Stimulated activated CD4-positive, alpha-beta T cell treated with anti-CD3 and anti-CD28 coated beads, Interleukin-4, amount 100 ng/mL, for 4 hours (primary cell): ENCODE measurements around the gene ME3.

Experiments used
- DNase-seq, 2 experiments: peaks; one replicate each; pipeline ENCODE4 v3.0.0-alpha.2; 2020

Gene ME3

DNA sequence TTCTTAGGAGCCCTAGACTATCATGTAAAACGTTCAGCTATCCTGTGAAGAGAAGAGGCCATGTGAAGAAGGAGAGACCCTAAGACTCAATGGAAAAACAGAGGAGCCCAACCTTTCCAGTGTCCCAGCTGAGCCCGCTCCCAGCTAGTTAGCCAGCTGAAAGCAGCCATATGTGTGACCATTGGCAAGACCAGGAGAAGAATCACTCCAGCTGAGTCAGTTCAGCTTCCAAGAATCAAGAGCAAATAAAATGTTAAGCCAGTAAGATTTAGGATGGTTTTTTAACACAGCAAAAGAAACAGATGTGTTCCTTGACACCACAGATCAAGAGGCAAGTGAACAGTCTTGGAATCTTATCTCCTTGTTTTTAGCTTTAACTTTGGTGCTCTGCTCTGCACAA is 189.7 kb downstream of the ME3 start:
- DNase-seq, result no peak

DNA sequence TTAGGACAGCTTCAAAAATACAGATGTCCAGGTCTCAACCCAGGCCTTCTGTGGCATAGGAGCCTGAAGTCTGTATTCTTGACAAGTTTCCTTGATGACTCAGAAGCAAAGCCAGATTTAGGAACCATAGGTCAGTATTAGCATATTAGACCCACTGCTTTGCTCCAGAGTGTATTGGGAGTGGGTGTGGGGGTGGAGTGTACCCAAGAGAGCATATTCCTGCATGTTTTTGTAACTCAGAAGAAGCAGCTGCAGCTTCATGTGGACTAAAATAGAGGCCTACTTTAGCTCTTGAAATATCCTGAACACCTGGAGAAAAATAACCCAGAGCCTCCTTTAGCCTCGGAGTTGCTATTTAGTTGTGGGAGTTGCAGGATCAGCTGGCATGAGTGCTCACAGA is 191.0 kb downstream of the ME3 start:
- no peak for DNase-seq

DNA sequence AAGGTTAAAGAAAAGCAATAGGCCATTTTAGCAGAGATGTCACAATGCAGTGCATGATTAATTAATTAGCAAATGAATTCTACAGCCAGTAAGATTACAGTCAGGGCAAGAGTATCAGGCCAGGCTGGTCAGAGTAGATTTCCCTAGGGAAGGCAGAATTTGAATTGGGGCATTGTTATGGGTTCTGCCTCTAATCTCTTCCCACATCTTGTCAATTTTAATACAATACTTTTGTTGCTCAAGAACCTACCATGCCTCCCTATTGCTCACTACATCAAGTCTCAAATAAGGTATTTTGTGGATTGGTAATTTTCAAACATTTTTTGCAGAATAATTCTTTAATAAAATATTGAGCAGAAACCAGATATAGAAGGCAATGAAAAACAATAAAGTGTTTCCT is 194.1 kb downstream of the ME3 start:
- no peak for DNase-seq

DNA sequence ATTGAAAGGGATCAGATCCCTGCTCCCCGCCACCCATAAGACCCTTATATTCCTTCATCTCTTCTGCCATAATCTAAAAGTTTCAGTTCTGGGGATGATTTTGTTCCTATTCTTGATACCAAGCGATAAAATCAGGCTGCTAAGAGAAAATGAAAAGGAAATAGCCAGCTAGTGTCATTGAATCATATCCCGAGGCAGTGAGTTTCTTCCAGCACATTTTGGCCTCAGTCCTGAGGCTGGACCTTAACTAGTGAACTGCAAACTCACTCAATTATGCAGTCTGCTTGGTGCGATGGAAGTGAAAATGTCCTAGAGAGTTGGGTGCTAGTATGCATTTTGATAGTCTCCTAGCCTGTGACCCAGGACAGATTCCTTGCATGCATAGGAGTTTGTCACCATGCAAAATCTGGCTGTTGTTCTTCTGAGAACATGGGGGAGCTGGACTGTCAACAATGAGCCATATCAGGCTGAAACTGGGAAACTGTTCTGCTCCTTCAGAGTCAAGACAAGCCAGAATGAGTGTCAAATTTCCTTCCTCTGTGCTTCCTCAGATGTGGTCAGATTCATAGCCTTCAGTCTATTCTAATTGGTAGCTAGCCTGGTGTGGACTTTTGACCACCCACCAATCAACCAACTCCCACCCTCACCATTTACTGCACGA is 194.8 kb downstream of the ME3 start:
- DNase-seq, result no peak

DNA sequence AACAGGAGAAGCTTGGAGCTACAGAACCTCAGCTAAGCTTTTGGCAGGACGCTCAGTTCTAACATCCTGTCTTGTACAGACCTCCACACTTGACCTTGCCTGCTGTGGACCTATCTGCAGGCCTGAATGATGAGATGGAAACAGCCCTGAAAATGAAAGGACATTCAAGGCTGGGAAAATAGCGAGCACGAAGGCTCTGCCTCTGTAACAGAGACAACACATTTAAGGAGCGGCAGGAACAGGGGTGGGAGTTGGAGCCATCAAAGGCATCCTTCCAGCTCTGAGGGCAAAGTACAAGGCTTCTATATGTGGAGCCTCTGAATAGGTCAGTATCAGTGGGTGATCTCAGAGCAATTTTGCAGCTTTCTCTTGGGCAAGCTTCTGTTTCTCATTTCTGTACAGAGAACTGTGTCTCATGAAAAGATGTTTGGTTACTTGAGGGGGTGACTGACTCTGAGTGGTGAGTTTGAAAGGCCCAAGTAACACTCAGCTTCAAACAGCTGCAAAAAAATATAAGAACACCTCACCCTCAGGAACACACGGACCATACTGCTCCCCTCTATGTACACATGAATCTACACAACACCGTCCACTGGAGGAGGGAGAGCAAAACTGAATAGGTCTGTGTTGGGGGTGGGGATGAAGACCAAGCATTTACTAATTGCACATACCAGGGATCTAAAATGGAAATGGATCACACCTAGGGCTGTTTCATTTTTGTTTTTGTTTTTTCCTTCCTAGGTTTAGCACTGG is 196.1 kb downstream of the ME3 start:
- DNase-seq, result no peak

DNA sequence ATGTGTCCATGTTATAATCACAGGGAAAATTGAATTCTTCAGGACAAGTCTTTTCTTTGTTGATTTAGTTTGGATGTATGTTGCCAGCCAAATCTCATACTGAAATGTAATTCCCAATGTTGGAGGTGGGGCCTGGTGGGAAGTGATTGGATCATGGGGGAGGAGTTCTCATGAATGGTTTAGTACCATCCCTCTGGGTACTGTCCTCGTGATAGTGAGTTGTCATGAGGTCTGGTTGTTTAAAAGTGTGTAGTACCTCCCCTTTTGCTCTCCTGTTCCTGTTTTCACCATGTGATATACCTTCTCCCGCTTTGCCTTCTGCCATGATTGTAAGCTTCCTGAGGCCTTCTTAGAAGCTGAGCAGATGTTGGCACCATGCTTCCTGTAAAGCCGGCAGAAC is 197.4 kb downstream of the ME3 start:
- no peak for DNase-seq

DNA sequence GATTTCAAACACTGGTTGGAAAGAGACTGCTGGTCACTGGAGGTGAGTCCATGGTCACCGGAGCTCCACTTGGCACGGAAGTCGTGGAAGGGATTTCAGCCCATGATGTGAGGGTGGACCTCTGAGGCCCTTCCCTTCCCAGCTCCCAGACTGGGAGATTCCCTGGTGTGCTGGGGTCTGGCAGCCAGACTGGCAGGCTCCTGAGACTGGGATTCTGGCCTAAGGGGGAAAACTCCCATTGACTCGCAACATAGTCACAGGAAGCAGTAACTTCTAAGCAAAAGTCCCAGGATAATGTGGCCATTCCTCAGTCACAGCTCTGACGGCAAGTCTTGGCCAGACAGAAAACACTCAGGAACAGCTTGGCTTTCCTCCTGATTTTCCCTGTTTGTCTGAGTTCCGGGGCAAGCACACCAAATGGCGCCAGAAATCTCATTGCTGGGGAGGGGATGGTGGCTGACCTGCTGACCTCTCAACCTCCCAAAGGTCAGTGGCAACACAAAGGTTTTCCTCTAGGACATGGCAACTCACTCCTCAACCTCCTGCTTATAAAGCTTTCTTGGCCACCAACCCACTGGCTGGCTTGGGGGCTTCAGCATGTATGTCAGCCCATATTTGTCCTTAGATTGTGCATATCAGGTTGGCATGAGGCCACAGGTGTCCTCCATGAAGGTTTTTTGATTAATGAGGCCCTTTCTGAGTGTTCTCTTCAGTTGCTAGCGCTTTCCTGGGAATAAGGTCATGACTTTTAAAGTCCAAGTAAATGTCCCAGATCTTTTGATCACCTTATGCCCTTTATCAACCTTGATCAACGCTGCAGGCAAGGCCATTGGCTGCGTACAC is 198.2 kb downstream of the ME3 start:
- no peak for DNase-seq

DNA sequence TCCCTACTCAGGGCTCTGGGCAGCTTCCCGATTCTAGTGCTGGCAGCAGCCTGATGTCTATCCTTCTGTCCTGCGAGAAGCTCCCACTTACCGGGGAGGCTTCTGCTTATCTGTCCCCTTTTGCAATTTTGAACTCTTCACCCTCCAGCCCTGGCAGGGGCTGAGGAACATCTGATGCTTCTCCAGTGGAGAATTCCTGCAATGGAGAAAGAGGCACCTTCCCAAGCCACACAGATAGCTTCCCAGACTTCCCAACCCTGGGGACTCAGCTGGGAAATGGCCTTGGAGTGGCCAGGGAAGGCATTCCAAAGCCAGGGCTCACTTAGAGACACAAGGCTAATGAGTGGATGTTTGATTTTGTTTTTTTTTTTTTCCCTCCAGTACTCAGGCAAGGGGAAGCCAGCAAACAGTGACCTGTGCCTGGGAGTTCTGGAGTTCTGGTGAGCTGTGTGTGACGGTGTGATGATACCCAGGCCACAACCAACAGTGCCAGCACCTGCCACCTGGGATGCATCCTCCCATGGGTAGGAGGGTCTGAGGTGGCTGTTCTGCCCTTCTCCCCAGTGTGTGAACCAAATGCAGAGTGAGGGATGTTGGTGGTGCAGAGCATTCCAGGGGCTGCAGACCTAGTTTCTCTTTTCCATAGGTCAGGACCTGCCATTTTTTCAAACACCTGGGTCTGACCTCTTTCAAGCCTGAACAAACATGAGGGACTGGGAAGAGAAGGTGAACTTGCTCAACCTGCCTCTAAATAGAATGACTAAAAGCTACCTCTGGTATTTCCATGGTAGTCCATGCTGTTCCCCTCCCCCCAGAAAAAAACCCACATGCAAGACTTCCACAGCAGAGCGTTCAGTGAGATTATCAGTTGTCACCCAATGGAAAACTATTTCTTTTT is 202.7 kb downstream of the ME3 start:
- no peak for DNase-seq

DNA sequence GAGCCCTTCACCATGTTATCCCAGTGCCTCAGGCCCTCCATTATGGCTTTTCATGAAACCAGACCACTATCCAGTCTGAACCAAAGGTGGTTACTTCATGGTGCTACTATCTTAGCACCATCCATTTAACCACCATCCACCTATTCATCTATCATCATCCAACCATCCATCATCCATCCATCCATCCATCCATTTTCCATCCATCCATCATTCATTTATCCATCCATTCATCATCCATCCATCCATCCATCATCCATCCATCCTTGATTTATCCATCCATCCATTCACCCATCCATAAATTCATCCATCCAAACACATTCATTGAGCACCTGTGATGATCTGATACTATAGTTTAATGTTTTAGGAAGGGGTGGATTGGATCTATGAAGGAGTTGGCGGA is 204.2 kb downstream of the ME3 start:
- DNase-seq, result no peak

DNA sequence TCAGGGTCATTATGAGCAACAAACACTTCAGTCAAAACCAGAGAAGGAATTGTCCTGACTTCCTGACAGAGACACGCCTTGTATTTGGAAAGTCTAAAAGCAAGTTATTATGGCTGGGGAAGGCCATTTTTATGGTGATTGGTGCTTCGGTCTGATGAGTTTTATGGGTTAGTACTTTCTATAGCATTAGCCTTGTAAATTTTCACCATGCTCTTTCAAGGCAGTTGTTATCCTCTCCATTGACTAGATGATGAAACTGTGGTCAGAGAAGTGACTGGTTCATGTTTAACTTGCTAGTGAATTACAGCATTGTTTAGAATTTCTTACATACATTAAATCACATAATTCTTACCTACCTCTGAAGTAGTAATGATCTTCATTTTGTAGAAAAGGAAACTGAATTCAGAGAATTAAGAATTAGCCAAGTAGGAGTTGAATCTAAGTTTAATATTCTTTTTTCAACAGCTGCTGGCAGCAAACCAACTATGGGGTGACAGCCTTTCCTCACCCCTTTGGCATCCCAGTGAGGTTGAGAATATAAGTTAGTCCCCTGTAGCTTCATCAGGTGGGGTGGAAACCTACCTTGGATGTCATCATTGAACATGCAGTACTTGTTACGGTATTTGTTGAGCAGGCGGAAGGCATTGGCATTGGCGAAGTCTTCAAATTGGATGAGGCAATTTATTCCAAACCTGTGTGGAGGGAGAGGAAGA is 207.8 kb downstream of the ME3 start:
- DNase-seq, result no peak

DNA sequence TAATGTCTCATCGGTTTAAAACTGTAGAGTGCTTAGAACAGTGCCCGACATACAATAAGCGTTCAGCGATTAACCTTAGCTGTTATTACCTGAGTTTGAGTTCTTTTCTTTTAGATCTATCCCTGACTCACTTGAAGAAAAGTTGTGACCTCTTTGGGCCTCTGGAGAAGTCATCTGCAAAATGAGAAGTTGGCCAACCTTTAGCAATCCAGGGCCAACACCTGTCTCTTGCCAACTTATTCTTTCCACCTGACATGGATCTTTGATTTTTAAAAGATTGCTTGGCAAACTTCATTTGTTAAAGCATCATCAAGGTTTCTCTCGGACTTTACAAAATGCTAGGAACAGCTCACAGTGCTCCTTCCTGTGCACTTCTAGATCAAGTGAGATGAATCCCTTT is 208.5 kb downstream of the ME3 start:
- DNase-seq, result no peak

DNA sequence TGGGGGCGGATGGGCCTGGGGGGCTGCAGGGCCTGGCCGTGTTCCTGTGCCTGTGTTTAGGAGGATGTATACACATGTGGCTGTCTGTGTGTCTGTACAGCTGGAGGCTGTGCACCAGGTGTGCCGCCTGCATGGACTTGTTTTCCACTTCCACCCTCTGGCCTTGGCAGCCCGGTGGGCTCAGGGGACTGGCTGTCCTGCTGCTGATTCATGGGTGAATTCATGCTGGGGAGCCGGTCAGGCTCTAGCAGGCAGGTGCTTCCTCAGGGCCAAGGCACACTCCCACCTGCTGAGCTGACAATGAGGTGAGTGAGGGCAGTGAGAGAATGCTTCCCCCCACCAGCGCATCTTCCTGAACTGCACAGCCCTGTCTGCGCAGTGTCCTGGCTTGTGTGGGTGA is 209.3 kb downstream of the ME3 start:
- DNase-seq, result no peak

DNA sequence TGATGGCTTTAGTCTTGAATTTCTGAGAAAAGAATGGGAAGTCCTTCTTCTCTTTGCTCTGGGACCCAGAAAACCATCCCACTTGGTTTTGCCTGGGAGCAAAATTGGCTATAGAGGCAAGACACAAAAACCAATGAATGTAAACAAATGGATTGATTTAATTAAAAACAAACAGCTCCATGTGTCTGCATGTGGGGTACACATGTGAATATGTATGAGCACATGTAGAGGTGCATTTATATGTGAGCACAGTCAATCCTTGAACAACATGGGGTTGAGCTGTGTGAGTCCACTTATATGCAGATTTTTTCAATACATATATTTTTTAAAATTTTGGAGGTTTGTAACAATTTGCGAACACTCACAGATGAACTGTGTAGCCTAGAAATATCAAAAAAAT is 210.5 kb downstream of the ME3 start:
- no peak for DNase-seq

DNA sequence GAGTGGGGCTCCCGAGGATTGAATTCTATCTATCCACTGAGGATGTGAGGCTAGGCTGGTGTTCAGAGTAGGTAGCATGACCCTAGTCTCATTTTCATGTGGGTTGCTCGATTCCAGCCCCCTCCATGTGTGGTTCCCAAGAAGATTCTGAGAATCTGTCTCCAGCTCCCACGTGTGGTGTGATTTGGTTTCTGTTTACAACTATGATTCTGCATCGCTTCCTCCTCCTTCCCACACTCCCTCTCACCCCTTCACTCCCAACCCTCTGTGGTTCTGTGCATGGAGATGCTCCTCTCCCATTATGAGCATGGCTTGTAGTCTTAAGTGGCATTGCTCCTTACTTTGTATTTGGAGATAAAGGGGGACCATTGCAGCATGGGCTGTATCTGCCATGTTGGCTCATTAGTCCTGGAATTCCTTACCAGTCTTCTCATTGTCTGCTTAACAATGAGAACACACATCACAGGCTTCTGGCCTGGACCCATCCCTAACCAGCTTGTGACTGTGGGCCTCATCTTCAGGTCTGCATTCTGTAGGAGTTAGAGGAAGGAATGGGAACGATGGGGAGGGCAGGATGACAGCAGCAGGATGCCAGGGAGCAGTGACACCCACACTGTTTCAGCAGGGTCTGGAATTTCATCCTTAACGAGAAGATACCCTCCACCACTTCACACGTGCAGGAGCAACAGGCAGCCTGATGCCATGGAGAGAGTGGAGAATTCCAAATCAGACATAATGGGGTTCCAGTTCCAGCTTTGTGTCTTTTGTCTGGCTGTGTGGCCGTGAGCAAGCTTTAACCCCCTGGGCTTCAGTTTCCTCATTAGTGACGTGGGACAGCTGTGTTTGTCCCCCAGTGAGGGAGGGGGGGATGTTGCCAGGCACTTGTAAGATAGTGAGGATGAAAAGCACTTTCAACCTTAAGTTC is 211.7 kb downstream of the ME3 start:
- no peak for DNase-seq

DNA sequence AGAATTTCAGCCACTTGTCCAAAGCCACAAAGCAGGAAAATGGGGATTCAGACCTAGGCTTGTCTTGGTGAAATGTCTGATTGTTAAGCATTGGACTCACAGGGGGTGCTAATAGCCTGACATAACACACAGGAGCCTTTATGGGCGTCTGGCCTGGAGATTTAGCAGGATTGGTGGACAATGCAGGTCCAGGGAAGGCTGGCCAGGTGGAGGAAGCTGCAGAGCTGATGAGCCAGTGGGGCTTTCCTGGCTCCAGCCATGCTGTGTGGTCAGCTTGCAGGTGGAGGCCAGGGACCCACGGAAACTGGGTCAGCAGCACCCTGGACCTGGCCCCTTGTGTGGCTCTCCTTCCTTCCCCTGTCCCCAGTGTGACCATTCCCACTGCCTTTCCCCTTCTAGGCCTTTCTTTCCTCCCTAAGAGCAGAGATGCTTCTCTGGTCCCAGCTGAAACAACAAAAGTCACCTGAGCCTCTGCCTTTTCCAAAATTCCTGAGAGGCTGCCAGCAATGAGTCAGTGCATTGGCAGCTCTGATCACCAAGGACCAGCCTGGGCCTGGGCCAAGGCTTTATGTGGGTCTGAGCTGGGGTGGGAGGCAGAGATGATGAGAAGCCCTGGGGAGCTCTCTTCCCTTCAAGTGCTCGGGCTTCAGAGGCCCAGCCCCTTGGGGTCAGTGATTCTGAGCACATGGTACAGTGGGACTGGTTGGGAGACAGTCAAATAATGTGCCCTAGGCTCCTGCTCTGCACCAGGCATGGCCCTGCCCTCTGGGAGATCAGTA is 212.5 kb downstream of the ME3 start:
- no peak for DNase-seq

DNA sequence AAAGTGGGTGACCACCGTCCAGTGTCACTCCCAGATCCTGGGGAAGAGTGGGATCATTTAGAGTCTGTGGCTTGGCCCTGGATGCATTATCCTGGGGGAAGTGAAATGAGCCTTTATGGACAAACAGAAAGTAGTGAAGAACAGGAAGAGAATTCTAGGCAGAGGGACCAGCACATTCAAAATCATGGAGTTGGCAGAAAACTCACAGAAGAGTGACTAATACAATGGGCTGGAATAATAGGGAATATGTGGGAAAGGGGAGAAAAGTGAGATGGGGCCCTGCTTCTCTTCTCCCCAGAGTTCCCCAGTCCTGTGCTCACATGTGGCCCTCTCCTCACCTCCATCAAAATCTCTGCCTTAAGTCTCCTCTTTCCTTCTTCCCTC is 213.4 kb downstream of the ME3 start:
- no peak for DNase-seq

DNA sequence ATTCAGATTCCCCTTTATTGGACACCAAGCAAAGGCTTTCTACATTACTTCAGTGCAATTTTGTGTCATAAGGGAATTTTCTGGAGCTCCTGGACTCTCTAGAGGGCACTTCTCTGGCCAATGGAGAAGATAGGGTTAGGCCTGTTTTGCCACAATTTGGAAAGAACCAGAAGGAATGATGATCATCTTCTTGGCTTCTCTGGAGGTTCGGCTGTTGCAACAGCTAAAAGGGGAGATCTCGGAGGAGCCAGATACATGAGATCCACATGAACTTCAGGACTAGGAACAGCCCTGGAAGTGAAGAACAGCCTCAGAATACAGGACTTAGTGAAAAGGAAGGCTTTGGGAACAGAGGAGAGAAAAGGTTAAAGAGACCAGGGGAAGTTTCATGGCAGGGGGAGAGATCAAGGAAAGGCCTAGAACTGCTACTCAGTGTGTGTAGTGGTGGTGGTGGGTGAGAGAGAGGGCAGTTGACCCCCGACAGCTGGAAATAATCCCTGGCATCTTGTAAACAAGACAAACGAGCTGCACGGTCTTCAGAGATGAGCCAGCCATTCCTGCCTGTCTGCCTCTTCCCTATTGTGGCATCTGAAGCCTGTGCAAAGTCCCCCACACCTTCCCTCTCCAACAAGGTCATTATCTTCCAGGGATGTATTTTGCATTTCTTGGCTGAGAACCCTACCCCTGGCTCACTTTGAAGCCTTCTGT is 214.0 kb downstream of the ME3 start:
- DNase-seq, result no peak

DNA sequence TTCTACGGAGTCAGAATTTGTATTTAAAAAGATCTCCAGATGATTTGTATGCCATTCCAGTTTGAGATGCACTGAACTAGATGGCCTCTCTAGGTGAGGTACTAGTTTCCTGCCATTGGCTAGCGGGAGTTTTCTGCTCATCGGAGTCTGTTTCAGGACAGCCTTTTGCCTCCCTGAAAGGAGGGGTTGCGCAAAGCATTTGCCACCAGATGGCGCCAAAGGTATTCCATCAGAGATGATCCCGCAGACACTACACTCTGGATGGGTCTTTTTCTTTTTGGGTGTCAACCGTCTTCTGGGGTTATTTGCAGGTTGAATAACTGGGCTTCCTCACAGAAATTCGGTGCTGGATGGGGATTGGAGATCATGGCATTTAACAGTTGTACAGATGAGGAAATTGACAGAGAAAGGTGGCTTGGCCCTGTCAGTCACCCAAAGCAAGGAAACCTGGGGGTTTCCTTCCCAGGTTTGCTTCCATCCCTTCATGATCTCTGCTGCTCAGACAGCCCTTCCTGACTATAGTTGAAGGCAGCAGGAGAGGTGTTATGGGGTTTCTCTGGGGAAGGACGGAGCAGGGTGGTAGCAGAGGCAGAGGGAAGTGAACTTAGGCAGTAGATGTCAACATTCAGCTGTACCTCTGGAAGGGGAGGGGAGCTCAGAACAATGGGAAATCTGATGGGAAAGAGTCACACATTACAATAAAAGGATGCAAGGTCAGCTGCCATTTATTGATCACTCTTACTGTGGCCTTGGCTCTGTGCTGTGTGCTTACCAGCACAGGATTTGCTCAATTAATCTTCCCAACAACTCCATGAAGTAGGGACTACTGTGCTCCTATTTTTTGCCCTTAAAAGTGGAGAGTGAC is 216.1 kb downstream of the ME3 start:
- peak; percentile 56 to 77 for DNase-seq
